GF-D8 (cell line): ENCODE data around the gene CACNA1D.

ENCODE experiments used
- DNase-seq: peaks from one replicate; lab custom pipeline; 2025; lab: John Stamatoyannopoulos, UW

The CACNA1D gene

GRCh38 chr3:53806182-53807116 lies 312.0 kb downstream of the CACNA1D start:
- no peak for DNase-seq

- no peak for DNase-seq
These were observed 312.9 kb downstream of the CACNA1D start for GRCh38 chr3:53807117-53807810.

GRCh38 chr3:53808496-53808895 lies 314.1 kb downstream of the CACNA1D start:
- no peak for DNase-seq

GRCh38 chr3:53809267-53809666 lies 314.9 kb downstream of the CACNA1D start:
- no peak for DNase-seq

GRCh38 chr3:53809764-53810400 lies 315.5 kb downstream of the CACNA1D start:
- no peak for DNase-seq

- no peak for DNase-seq
These were observed 316.9 kb downstream of the CACNA1D start for GRCh38 chr3:53811143-53811927.

- DNase-seq, result no peak
These were observed 318.0 kb downstream of the CACNA1D start for GRCh38 chr3:53812434-53812833.

GRCh38 chr3:53813229-53813628 lies 318.8 kb downstream of the CACNA1D start:
- no peak for DNase-seq

GRCh38 chr3:53813876-53814275 lies 319.5 kb downstream of the CACNA1D start:
- DNase-seq, result no peak

- no peak for DNase-seq
These were observed 320.7 kb downstream of the CACNA1D start for GRCh38 chr3:53815067-53815466.

GRCh38 chr3:53815651-53816050 lies 321.2 kb downstream of the CACNA1D start:
- no peak for DNase-seq

GRCh38 chr3:53816425-53816824 lies 322.0 kb downstream of the CACNA1D start:
- no peak for DNase-seq

GRCh38 chr3:53817211-53817610 lies 322.8 kb downstream of the CACNA1D start:
- DNase-seq, result no peak

- no peak for DNase-seq
These were observed 323.4 kb downstream of the CACNA1D start for GRCh38 chr3:53817809-53818208.

- DNase-seq, result no peak
These were observed 324.1 kb downstream of the CACNA1D start for GRCh38 chr3:53818221-53819162.

GRCh38 chr3:53819163-53819868 lies 324.9 kb downstream of the CACNA1D start:
- DNase-seq, result no peak

GRCh38 chr3:53820084-53820483 lies 325.7 kb downstream of the CACNA1D start:
- DNase-seq, result no peak

- DNase-seq, result no peak
These were observed 326.6 kb downstream of the CACNA1D start for GRCh38 chr3:53820756-53821580.

- DNase-seq, result no peak
These were observed 327.3 kb downstream of the CACNA1D start for GRCh38 chr3:53821631-53822121.
